ENCODE measurements around the gene UTP18.

GRCh38 chr17:51224402-51225262 is 35.7 kb upstream of the UTP18 start:
- TF ChIP-seq CTCF (IDR thresholded peaks at IDR 0.05; ENCODE audit: low read length) (no peak), EZH2 (IDR thresholded peaks at IDR 0.05; ENCODE audit: borderline replicate concordance, low read length) (no peak)
